22Rv1 (cell line): ENCODE measurements around the gene SIGLECL1.

Experiments
- H3K27ac ChIP-seq: fragments of 450-650 bp; 2 replicates; pipeline ENCODE4 v1.5.1; 2017
- CTCF ChIP-seq: fragments of 450-650 bp; IDR thresholded peaks from 2 replicates; pipeline ENCODE4 v1.5.1; 2017; ENCODE audit warnings: mild to moderate bottlenecking
- ZFX ChIP-seq: fragments of 450-650 bp; IDR thresholded peaks from 2 replicates; pipeline ENCODE4 v1.6.1; 2017; ENCODE audit warnings: antibody characterized with exemption, borderline replicate concordance

Gene SIGLECL1

GRCh38 chr19:51272183-51272810, 21.4 kb downstream of the SIGLECL1 start:
- TF ChIP-seq CTCF (no peak), ZFX (no peak)
- no peak overlapping the region for H3K27ac ChIP-seq

- no peak for TF ChIP-seq CTCF
- TF ChIP-seq ZFX = no peak
- H3K27ac ChIP-seq = no peak overlapping the region
Measured at GRCh38 chr19:51274049-51274770, 23.3 kb downstream of the SIGLECL1 start.

- no peak overlapping the region for H3K27ac ChIP-seq
- no peak for TF ChIP-seq CTCF
- no peak for TF ChIP-seq ZFX
Measured at GRCh38 chr19:51277112-51277511, 26.2 kb downstream of the SIGLECL1 start.

GRCh38 chr19:51282335-51282734, 31.5 kb downstream of the SIGLECL1 start:
- no peak for TF ChIP-seq ZFX
- no peak for TF ChIP-seq CTCF
- H3K27ac ChIP-seq = no peak overlapping the region

- no peak overlapping the region for H3K27ac ChIP-seq
- TF ChIP-seq ZFX (no peak), CTCF (no peak)
Measured at GRCh38 chr19:51285682-51286081, 34.8 kb downstream of the SIGLECL1 start.

GRCh38 chr19:51289635-51290034, 38.8 kb downstream of the SIGLECL1 start:
- TF ChIP-seq CTCF (no peak), ZFX (no peak)
- H3K27ac ChIP-seq = no peak overlapping the region

- no peak for TF ChIP-seq CTCF
- TF ChIP-seq ZFX = no peak
- H3K27ac ChIP-seq = no peak overlapping the region
Measured at GRCh38 chr19:51292971-51293370, 42.1 kb downstream of the SIGLECL1 start.
